NCI-H1105 (cell line): ENCODE data around the gene MR1.

Experiments
- DNase-seq: peaks from one replicate; lab custom pipeline; 2025; lab: John Stamatoyannopoulos, UW

MR1 gene

GRCh38 chr1:181064011-181064623, 30.3 kb downstream of the MR1 start:
- no peak for DNase-seq

- no peak for DNase-seq
Observed at GRCh38 chr1:181064702-181065101, 30.9 kb downstream of the MR1 start.

DNA sequence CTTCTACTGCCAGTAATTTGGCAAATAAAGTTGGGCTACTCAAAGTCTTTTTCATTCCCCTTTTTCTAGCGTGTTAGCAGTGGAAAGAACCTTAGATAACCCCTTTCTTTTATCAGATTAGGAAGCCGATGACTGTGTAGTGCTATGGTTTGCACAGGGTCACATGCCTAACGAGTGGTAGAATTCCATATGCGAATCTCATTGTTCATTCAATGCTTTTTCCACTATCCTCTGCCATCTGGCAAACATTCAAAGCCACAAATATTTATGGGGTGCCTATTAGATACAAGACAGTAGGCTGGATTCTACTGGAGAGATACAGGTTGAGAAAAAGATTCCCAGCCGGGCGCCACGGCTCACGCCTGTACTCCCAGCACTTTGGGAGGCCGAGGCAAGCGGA, 39.9 kb downstream of the MR1 start:
- DNase-seq = no peak

GRCh38 chr1:181075766-181076350, 42.1 kb downstream of the MR1 start:
- DNase-seq = no peak

DNA sequence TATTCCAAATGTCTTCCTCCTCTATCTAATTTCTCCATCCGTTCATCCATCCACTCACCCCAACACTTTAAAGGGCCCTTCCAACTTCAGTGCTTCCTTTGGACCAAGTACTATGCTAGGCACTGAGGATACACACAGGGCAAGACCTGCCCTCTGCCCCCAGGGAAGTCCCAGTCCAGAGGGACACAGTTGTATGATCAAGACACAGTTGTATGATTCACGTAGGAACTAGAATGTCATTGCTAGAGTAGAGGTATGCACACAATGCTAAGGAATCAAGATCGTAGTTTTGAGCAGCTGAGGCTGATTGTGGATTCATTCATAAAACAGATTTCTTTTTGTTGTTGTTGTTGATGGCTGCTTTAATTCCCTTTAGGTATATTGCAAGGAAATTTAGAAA, 43.1 kb downstream of the MR1 start:
- no peak for DNase-seq

DNA sequence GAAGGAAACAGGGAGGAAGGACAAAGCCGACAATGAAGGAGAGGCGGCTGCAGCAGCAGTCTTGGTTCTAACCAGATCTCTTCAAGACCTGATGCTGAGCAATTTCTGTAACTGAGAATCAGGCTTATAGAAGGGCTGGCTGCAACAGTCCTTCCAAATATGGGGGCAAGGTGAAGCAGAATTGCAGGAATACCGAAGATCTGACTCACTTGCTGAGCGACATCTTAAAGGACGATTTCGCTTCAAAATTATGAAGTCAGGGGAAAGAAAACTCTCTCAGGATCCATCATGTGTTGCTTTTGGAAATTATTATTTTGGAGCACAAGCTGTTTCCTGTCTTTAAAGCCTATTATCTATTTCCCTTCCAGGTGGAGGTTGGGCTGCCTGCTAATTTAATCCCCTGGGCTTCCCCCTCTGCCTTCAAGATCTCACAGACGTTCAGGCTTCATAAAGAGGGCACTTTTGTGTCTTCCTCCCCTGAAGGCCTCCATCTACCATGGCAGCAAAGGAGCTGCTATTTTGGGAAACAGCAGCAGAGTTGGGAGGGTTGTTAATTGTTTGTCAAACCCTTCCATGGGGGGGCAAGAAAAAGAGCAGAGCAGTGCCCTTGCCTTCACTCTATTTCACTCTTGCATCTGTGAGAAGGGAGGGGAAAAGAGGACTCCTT, 43.9 kb downstream of the MR1 start:
- DNase-seq = no peak

DNA sequence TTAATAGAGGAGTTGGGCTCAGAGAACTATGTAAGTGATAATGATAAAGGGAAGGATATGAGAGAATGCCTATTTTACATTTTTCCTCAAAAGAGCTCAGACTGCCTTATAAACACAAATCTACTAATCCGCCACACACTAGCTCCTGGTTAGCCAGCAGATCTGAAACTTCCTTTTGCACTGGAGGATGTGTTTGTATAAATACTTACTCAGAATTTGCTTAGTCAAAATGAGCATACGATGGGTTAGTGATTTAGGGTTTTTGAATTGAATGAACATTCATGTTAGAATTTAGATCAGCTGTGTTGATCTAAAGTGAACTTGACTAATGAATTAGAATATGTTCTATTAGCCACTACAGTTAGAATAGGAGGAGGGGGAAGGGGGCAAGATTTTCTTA, 45.6 kb downstream of the MR1 start:
- DNase-seq = no peak

DNA sequence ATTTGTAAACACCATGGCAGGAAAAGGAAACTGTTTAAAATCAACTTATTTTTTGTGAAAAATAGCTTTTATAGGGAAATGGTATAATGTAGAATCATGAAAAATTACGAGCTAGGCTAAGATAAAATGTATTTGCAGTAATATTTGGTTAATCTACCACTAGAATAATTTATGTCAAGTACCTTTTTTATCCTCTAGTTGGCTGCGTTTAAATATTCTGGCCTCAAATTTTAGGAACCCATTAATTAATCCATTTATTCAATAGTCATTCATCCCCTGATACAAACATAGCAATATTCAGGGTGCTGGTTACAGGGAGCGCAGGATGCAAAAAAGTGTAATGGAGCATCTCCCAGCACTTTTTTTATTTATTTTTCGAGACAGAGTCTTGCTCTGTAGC, 46.1 kb downstream of the MR1 start:
- DNase-seq = no peak

GRCh38 chr1:181080556-181080955, 46.8 kb downstream of the MR1 start:
- DNase-seq = no peak

DNA sequence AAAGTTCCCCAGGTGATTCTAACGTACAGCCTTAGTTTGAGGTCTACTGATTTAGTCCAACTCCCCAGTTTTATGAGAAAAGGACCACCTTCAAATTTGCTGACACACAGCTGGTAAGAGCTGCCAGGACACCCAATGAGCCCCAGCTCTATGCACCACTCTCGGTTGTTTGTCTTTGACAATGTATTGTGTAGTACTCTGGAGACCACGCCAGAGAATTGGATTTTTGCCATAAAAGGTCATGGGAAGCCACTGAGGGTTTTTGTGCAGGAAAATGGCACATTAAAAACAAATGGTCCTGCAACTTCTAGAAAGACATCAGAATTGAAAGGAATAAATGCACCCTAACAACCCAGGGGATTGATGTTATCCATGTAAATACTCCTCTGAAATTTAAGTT, 47.6 kb downstream of the MR1 start:
- no peak for DNase-seq

DNA sequence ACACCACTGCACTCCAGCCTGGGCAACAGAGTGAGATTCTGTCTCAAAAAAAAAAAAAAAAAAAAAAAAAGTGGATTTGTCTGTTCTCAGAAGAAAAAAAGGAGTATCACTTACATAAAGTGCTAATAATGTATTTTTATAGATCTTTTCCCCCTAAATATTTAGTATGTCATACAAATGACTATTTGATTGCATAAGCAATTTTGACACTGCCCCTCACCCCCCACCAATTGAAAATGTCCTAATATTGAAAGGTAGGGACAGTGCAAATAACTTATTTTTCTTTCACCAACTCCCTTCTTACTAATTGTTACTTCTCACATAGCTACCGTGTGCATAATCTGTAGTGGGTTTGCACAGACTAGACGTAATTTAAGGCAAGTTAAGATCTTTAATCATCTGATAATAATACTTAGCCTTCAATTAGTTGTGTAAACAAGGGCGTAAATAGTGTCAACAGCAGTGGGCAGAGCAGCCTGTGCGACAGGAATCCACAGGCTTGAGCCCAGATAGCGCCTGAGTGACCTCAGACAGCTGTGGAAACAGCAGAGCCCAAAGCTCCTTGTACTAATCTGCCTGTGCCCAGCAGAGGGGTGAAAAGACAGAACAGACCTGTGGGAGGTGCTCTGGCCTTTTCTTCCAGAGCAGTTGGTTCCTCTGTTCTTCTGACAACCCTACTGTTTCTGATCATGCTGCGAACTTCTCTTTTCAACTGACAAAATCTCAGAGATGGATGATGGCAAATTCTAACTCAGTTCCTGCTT, 50.2 kb downstream of the MR1 start:
- DNase-seq = peak; percentile 46

GRCh38 chr1:181084606-181084969, 50.8 kb downstream of the MR1 start:
- DNase-seq = no peak

- DNase-seq = no peak
Observed at GRCh38 chr1:181086091-181086490, 52.3 kb downstream of the MR1 start.

- DNase-seq = no peak
Observed at GRCh38 chr1:181086926-181087325, 53.1 kb downstream of the MR1 start.

DNA sequence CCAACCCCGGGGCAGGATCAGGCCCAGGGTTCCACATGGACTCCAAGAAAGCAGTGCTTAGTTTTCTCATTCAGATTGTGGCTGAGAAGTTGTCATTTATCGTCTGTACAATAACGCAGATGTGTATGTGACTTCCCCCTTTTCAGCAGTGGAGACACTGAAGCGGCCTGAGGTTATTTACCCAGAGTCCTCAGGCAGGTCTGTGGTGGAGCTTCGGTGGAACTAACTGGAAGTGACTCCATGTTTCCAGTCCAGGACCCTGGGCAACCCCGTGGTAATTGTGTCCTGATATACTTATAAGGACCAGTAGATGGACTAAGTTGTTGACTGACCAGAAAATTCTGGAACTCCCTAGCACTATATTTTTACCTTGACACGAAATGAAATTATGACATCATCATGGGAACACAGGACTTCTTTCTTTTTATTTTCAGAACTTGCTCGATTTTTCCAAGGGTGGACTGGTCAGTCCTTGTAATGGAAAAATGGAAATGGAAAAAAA, 53.7 kb downstream of the MR1 start:
- no peak for DNase-seq

DNA sequence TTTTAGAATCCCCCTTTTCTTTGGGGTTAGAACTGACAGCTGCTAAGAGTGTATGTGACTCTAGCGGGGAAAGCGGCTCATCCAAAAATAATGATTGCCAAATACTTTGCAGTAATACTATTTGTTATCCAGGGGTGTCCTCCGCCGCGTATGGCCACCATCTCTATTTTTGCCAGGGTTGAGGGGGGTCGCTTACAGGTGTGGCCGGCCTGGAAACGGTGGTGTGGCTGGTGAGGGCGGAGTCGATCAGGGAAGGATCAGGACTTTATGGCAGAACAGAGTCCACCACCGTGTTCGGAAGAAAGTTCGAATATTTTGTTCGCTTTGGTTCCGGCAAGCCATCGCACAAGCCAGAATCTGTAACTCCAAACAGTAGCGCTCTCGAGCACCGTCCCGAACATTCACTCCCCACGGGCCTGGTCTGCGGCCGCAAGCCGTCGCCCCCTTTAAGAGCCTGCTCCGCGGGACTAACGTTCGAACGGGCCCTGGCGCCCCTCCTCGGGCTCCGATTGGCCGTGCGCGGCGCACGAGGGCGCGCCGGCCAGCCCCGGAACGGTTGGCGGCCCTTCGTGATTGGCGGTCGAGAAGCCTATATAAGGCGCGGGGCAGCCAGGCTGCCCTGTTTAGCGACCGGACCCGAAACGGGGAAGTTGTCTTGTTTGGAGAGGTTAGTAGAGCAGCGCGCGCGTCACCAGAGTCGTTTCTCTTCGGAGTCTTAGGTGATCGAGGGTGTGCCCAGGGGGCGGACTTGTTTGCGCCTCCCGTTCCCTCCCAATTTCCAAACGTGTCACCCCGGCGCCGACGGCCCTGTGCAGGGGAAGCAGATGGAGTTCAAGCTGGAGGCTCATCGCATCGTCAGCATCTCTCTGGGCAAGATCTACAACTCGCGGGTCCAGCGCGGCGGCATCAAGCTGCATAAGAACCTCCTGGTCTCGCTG, 54.6 kb downstream of the MR1 start, which contains the start of gene IER5:
Gene IER5, plus strand, starts transcription at position 622 of the 938 bp plus-strand sequence. Its CDS starts 203 bp downstream, at position 825.
- peak; percentile 95 for DNase-seq

DNA sequence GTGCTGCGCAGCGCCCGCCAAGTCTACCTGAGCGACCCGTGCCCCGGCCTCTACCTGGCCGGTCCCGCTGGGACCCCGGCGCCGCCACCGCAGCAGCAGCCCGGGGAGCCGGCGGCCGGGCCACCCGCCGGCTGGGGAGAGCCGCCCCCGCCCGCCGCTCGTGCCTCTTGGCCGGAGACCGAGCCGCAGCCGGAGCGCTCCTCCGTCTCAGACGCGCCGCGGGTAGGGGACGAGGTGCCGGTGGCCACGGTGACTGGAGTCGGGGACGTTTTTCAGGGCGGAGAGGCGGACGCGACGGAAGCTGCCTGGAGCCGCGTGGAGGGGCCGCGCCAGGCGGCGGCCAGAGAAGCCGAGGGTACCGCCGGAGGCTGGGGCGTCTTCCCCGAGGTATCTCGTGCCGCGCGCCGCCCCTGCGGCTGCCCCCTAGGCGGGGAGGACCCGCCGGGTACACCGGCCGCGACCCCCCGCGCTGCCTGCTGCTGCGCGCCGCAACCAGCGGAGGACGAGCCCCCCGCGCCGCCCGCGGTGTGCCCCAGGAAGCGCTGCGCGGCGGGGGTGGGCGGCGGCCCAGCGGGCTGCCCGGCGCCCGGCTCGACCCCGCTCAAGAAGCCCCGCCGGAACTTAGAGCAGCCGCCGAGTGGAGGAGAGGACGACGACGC, 55.4 kb downstream of the MR1 start:
- DNase-seq = no peak

DNA sequence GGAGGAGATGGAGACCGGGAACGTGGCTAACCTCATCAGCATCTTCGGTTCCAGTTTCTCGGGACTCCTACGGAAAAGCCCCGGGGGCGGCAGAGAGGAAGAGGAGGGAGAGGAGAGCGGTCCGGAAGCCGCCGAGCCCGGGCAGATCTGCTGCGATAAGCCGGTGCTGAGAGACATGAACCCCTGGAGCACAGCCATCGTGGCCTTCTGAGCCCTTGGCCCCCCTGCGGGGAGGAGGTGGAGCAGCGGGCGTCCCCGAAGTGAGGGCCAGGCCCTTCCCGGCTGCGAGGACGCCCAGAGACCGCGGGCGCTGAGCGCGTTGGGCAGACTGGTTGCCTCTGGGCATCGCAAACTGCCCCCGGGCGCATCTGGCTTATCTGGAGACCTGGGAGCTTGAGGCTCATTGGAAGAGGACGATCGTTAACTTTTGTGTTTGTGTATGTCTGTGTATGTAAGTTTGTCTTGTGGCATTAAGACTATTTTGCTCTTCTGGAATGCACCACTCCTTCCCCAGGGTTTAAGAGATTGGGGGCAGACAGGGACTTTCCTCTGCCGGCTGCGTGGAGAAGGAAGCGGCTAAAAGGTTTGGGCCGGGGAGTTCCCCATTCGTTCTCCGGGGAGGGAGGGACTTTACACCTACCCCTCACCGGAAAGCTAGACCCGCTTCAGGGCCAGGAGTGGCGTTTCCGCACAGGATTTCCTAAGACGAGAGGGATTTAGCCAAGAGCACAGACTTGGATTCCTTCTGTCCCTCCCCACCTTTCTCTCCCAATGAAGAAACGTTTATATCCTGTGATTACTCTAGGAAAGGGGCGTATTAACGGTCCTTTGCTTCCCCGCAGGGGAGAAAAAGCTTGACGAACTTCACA, 56.1 kb downstream of the MR1 start:
- DNase-seq = peak; percentile 64

DNA sequence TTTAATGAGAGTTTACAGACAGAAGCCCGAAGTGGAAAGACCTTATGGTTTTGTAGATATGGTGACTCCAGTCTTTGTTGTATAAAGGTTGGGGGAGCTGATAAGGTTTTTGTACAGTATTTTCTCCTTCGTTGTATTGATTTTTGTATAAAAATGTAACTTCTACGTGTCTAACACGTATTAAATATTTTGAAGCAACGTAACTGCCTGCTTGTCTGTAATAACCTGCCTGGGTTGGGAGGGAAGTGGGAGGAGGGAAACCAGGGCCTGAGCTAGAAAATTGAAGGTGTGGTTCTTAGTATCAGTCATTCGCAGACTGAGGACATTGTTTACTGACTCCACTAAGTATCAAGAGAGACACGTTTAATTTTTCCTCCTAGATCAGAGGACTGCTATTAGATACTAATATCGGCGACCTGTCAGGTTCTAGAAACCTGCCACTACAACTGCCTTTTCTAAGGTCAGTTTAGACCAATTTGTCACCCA, 56.9 kb downstream of the MR1 start:
- no peak for DNase-seq
